HCT116 (cell line): ENCODE data around the gene SIT1. TPM values are rescaled to one million over a fixed set of nuclear protein-coding genes. Genes with fewer than 3 reads are reported as not detected.
A peak's percentile ranks its signal among the peaks of the same experiment; 100 is the strongest.

Source experiments
- ATAC-seq: fragments of 200-7000 bp; cut with Tn5 transposase; 2 replicates; pipeline ENCODE4 v1.9.1; 2020; ENCODE audit warnings: mild to moderate bottlenecking, moderate library complexity
- BruUV-seq: library from RNA; stranded (reverse); fragments of 400-500 nt; replicated peaks from 2 replicates; lab custom pipeline; 2021; lab: Mats Ljungman, UMichigan
- CTCF ChIA-PET: fragments of 300-600 bp; sonication (Branson Sonifier 250); formaldehyde crosslinking; loops from one replicate; lab custom pipeline; 2021; ENCODE audit warnings: antibody characterized with exemption; lab: Charles Lee
- POLR2A ChIA-PET: fragments of 300-600, 350-600 bp; sonication (Branson Sonifier 250); formaldehyde crosslinking; loops from one replicate; lab custom pipeline; 2021; ENCODE audit warnings: antibody characterized with exemption; lab: Charles Lee
- RAD21 ChIA-PET, 2 experiments: fragments of 300-600 bp; sonication (Branson Sonifier 250); formaldehyde crosslinking; loops; one replicate each; lab custom pipeline; 2023; ENCODE audit warnings: low total read pairs in 2 of 2; ENCODE audit not compliant: uncharacterized antibody in 2 of 2, unreplicated experiment in 2 of 2, low non-redundant PET in 1 of 2; lab: Charles Lee
- DNase-seq: peaks from one replicate; pipeline ENCODE4 v3.0.0-alpha.2; 2010; ENCODE audit warnings: low read depth, low spot score
- H2AFZ ChIP-seq: fragments of 200-600 bp; shearing (Covaris generic), sonication (generic); 2 replicates; pipeline ENCODE4 v1.6.1; 2017; ENCODE audit warnings: low read depth, mixed run types, mixed read lengths, antibody characterized with exemption, low read length; ENCODE audit not compliant: poor library complexity, severe bottlenecking
- H3K27ac ChIP-seq: 2 replicates; pipeline ENCODE4 v1.5.1; 2012; ENCODE audit warnings: low read depth, low read length
- H3K27me3 ChIP-seq: fragments of 200-600 bp; sonication (generic); 2 replicates; pipeline ENCODE4 v1.6.1; 2016; ENCODE audit warnings: mixed run types, low read length, mixed read lengths; ENCODE audit not compliant: insufficient read depth
- H3K36me3 ChIP-seq, 2 experiments: fragments of 200-500 bp in 1 of 2; fragments of 200-600 bp in 1 of 2; sonication (Bioruptor generic) in 1 of 2; sonication (generic) in 1 of 2; 2 replicates each; pipeline versions ENCODE4 v1.5.1 to v1.6.1; 2014 to 2016; ENCODE audit warnings: low read length in 2 of 2, inconsistent platforms in 1 of 2, mixed read lengths in 1 of 2, mixed run types in 1 of 2; ENCODE audit not compliant: insufficient read depth in 2 of 2, control insufficient read depth in 1 of 2
- H3K4me1 ChIP-seq, 2 experiments: fragments of 200-600 bp in 1 of 2; sonication (generic) in 1 of 2; 2 replicates each; pipeline versions ENCODE4 v1.5.1 to v1.6.1; 2012 to 2017; ENCODE audit warnings: low read length in 2 of 2, inconsistent platforms in 1 of 2, mild to moderate bottlenecking in 1 of 2, mixed read lengths in 1 of 2, mixed run types in 1 of 2, moderate library complexity in 1 of 2; ENCODE audit not compliant: insufficient read depth in 2 of 2, control insufficient read depth in 1 of 2
- H3K4me2 ChIP-seq: fragments of 200-600 bp; sonication (generic); 2 replicates; pipeline ENCODE4 v1.6.1; 2017; ENCODE audit warnings: mixed run types, low read length, mixed read lengths
- H3K4me3 ChIP-seq, 2 experiments: fragments of 200-600 bp in 1 of 2; sonication (generic) in 1 of 2; replicated peaks in 1 of 2; 2 replicates each; pipeline ENCODE4 v1.5.1; 2011 to 2016; ENCODE audit warnings: low read length in 2 of 2, control low read depth in 1 of 2, low read depth in 1 of 2, mild to moderate bottlenecking in 1 of 2, mixed read lengths in 1 of 2, mixed run types in 1 of 2
- H3K79me2 ChIP-seq: fragments of 200-600 bp; sonication (generic); 2 replicates; pipeline ENCODE4 v1.6.1; 2017; ENCODE audit warnings: mild to moderate bottlenecking, mixed run types, low read length, moderate library complexity, mixed read lengths; ENCODE audit not compliant: insufficient read depth
- H3K9ac ChIP-seq: fragments of 200-600 bp; sonication (generic); 2 replicates; pipeline ENCODE4 v1.6.1; 2016; ENCODE audit warnings: low read length, mixed read lengths
- H3K9me2 ChIP-seq: fragments of 200-600 bp; sonication (generic), shearing (Covaris generic); 2 replicates; pipeline ENCODE4 v1.6.1; 2017; ENCODE audit warnings: mixed run types, mild to moderate bottlenecking, moderate library complexity; ENCODE audit not compliant: insufficient read depth
- H3K9me3 ChIP-seq, 2 experiments: fragments of 200-500 bp in 1 of 2; fragments of 200-600 bp in 1 of 2; sonication (Bioruptor generic) in 1 of 2; sonication (generic) in 1 of 2; 2 replicates each; pipeline ENCODE4 v1.6.1; 2014 to 2017; ENCODE audit warnings: low read length in 2 of 2, mixed read lengths in 2 of 2, inconsistent platforms in 1 of 2, low read depth in 1 of 2, mild to moderate bottlenecking in 1 of 2, mixed run types in 1 of 2, moderate library complexity in 1 of 2; ENCODE audit not compliant: control insufficient read depth in 1 of 2, insufficient read depth in 1 of 2
- H4K20me1 ChIP-seq: fragments of 200-600 bp; sonication (generic), shearing (Covaris generic); 2 replicates; pipeline ENCODE4 v1.6.1; 2017; ENCODE audit warnings: mixed run types, mild to moderate bottlenecking, moderate library complexity; ENCODE audit not compliant: insufficient read depth
- CBX3 ChIP-seq: IDR thresholded peaks from 2 replicates; pipeline ENCODE4 v1.6.1; 2012; ENCODE audit warnings: low read depth
- CEBPB ChIP-seq: IDR thresholded peaks from 2 replicates; pipeline ENCODE4 v1.6.1; 2012; ENCODE audit warnings: low read depth
- CTCF ChIP-seq, 3 experiments: fragments of 200-600 bp in 1 of 3; sonication (generic) in 1 of 3; IDR thresholded peaks in 2 of 3; conservative IDR thresholded peaks in 1 of 3; 2 replicates each; pipeline ENCODE4 v1.5.1; 2012 to 2017; ENCODE audit warnings: low read depth in 2 of 3, low read length in 2 of 3, antibody characterized with exemption in 1 of 3, borderline replicate concordance in 1 of 3, control low read depth in 1 of 3, mild to moderate bottlenecking in 1 of 3, mixed read lengths in 1 of 3, mixed run types in 1 of 3, moderate library complexity in 1 of 3; ENCODE audit not compliant: insufficient read depth in 1 of 3
- EGR1 ChIP-seq: IDR thresholded peaks from 2 replicates; pipeline ENCODE4 v1.6.1; 2012; ENCODE audit warnings: low read depth
- ELF1 ChIP-seq: IDR thresholded peaks from 2 replicates; pipeline ENCODE4 v1.6.1; 2012; ENCODE audit warnings: low read depth, borderline replicate concordance
- EZH2 ChIP-seq: fragments of 200-600 bp; sonication (generic); IDR thresholded peaks from 2 replicates; pipeline ENCODE4 v1.6.1; 2017; ENCODE audit warnings: antibody characterized with exemption, mixed run types
- EZH2phosphoT487 ChIP-seq: fragments of 200-600 bp; IDR thresholded peaks from 2 replicates; pipeline ENCODE4 v1.6.1; 2018; ENCODE audit warnings: antibody characterized with exemption, borderline replicate concordance
- FOSL1 ChIP-seq: IDR thresholded peaks from 2 replicates; pipeline ENCODE4 v1.6.1; 2012; ENCODE audit warnings: low read depth
- JUND ChIP-seq: IDR thresholded peaks from 2 replicates; pipeline ENCODE4 v1.6.1; 2012
- MAX ChIP-seq: IDR thresholded peaks from 2 replicates; pipeline ENCODE4 v1.6.1; 2012
- POLR2AphosphoS5 ChIP-seq: IDR thresholded peaks from 2 replicates; pipeline ENCODE4 v1.6.1; 2011; ENCODE audit warnings: mild to moderate bottlenecking, low read depth, low read length, moderate library complexity
- RAD21 ChIP-seq: IDR thresholded peaks from 2 replicates; pipeline ENCODE4 v1.6.1; 2012; ENCODE audit warnings: low read depth, mild to moderate bottlenecking
- SIN3A ChIP-seq: IDR thresholded peaks from 2 replicates; pipeline ENCODE4 v1.6.1; 2012; ENCODE audit warnings: low read depth
- SRF ChIP-seq: IDR thresholded peaks from 2 replicates; pipeline ENCODE4 v1.6.1; 2012; ENCODE audit warnings: low read depth
- TCF7L2 ChIP-seq: IDR thresholded peaks from 2 replicates; pipeline ENCODE4 v1.7.0; 2011; ENCODE audit warnings: borderline replicate concordance, inconsistent platforms; ENCODE audit not compliant: insufficient read depth, insufficient read length; ENCODE audit errors: extremely low read depth
- YY1 ChIP-seq: IDR thresholded peaks from 2 replicates; pipeline ENCODE4 v1.6.1; 2011; ENCODE audit warnings: low read length, low read depth, moderate library complexity, mild to moderate bottlenecking; ENCODE audit not compliant: insufficient replicate concordance; ENCODE audit errors: extremely low read depth
- ZFX ChIP-seq: fragments of 450-650 bp; IDR thresholded peaks from 2 replicates; pipeline ENCODE4 v1.6.1; 2017
- ZNF274 ChIP-seq: fragments of 200-500 bp; sonication (Bioruptor generic); IDR thresholded peaks from 2 replicates; pipeline ENCODE4 v1.6.1; 2014; ENCODE audit warnings: mild to moderate bottlenecking, low read depth, low read length, inconsistent platforms
- intact Hi-C: fragments of 100-400 bp; cut with micrococcal nuclease; formaldehyde crosslinking; loops from 2 replicates; pipeline ENCODE4 v1.10.0; 2022
- total RNA-seq: library from RNA; stranded (reverse); gene quantifications from one replicate; pipeline ENCODE4 v1.2.1, GENCODE V29; 2021; ENCODE audit not compliant: unreplicated experiment
- TF ChIP-seq, protein P1 (sequence below): IDR thresholded peaks from 2 replicates; pipeline ENCODE4 v1.6.1; 2012

The SIT1 gene
- total RNA-seq, 1 experiment from 2014 or later: not detected

DNA sequence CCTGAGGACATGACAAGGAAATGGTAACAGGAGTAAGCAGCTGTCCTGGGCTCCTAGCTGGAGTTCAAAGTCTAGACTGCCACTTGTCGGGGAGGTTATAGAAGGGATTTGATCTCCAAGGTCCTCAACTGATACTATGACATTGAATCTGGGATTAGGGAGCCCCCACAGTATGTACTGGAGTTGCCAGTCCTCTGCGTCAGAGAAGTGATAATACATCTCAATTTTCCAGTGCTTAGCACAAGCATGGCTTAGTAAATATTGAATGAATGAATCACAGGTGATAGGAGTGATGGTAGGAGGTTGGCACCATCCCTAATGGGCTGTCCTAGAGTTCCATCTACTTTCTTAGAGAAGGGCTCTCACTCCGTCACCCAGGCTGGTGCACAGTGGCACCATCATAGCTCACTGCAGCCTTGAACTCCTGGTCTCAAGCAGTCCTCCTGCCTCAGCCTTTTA, 45.2 kb upstream of the SIT1 start:
- no peak for DNase-seq
- H3K4me2 ChIP-seq: no peak overlapping the region

DNA sequence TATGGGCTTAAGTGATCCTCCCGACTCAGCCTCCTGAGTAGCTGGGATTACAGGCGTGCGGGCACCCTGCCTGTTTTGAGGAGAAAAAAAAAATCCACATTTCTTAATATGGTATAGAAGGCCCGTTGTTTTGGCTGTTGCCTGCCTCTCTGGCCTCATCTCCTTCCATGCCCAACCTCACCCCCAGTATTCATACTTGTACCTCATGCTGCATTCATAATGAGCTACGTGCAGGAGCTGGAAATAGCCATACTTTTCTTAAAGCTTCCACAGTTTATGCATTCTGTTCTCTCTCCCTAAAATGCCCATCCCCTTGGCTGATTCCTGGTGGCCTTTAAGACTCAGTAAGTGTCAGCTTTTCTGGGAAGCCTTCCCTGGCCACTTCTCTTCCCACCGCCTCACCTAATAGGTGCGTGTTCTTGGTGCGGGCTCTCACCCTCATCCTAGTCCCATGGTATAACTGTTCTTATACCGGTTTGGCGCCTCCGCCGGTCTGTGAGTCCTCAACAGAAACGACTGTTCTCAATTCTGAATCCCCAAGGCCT, 41.1 kb upstream of the SIT1 start:
- ChIA-PET RAD21 (interaction anchor here in 1 of 2 experiments (1.2 kb wide), 1 partner anchor 45 kb away, joined by 3 read pairs; no protein-coding TSS in a partner anchor), POLR2A (interaction anchor here (0.8 kb wide), 1 partner anchor 41 kb away, joined by 5 read pairs; the partner anchor contains the start of genes CREB3 and TLN1), CTCF (no interaction called here)
- no TSS peak for BruUV-seq
- Histone ChIP-seq H3K4me3 (no peak overlapping the region), H3K27ac (no peak overlapping the region), H3K9me3 (no peaks in the 10 kb centered on the region), H3K27me3 (no peaks in the 10 kb centered on the region), H2AFZ (no peak overlapping the region), H3K9me2 (no peaks in the 10 kb centered on the region), H3K4me1 (peaks cover 18 to 33% of the 10 kb centered on the region in 2 experiments), H4K20me1 (no peaks in the 10 kb centered on the region), H3K79me2 (peaks cover 29% of the 10 kb centered on the region), H3K36me3 (peaks cover 7 to 25% of the 10 kb centered on the region in 2 experiments; a peak in 3 of 4 replicates), H3K9ac (no peak overlapping the region), H3K4me2 (peak overlapping the region; percentile 90; the same call in 1 of the 2 replicates)
- TF ChIP-seq ELF1 (no peak), SRF (no peak), JUND (no peak), POLR2AphosphoS5 (no peak), RAD21 (no peak), CTCF (IDR thresholded peaks at IDR 0.05 in 2 of 3, conservative IDR thresholded peaks at IDR 0.05 in 1 of 3; ENCODE audit: borderline replicate concordance in 1 of 3, insufficient read depth in 1 of 3, low read depth in 2 of 3, low read length in 2 of 3) (no peak), EZH2 (no peak), MAX (no peak), CBX3 (no peak), CEBPB (no peak), EZH2phosphoT487 (no peak)
- TF ChIP-seq, protein P1, sequence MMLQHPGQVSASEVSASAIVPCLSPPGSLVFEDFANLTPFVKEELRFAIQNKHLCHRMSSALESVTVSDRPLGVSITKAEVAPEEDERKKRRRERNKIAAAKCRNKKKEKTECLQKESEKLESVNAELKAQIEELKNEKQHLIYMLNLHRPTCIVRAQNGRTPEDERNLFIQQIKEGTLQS: no peak
- DNase-seq: no peak
- ATAC-seq: no peak
- intact Hi-C loops: loop anchor here (2.0 to 5.0 kb wide), 2 partner anchors 35 kb away; no protein-coding TSS in a partner anchor

More for the DNA sequence above, 45.2 kb upstream of the SIT1 start:
- Histone ChIP-seq H3K36me3 (peaks cover 31 to 46% of the 10 kb centered on the region in 2 experiments; a peak in 3 of 4 replicates), H3K9ac (no peak overlapping the region), H3K9me3 (no peaks in the 10 kb centered on the region), H3K27me3 (no peaks in the 10 kb centered on the region), H2AFZ (no peak overlapping the region), H3K79me2 (no peaks in the 10 kb centered on the region), H3K9me2 (no peaks in the 10 kb centered on the region), H3K27ac (no peak overlapping the region), H3K4me3 (no peak overlapping the region), H4K20me1 (no peaks in the 10 kb centered on the region), H3K4me1 (peaks cover 5 to 11% of the 10 kb centered on the region in 2 experiments; a peak in 3 of 4 replicates)
- BruUV-seq: no TSS peak
- ChIA-PET POLR2A (interaction anchor here (0.9 to 1.6 kb wide), 4 partner anchors 13 to 37 kb away, joined by 3 to 6 read pairs (median 4); partner anchors contain the start of gene CREB3), RAD21 (interaction anchor here in 1 of 2 experiments (1.1 kb wide), 1 partner anchor 35 kb away, joined by 3 read pairs; no protein-coding TSS in a partner anchor), CTCF (interaction anchor here (1.0 to 3.7 kb wide), 20 partner anchors 8 to 185 kb away, joined by 3 to 33 read pairs (median 4); partner anchors contain the start of genes ARHGEF39, CCDC107, CREB3 and RMRP)
- intact Hi-C loops: no loop called here
- ATAC-seq: no peak
- TF ChIP-seq POLR2AphosphoS5 (no peak), SRF (no peak), EZH2 (no peak), ZNF274 (no peak), RAD21 (no peak), EGR1 (no peak), CEBPB (no peak), SIN3A (no peak), EZH2phosphoT487 (no peak), ZFX (no peak), MAX (no peak), FOSL1 (no peak), TCF7L2 (no peak), YY1 (no peak)
